ENCODE data around the gene NFIX. TPM values are rescaled to one million over a fixed set of nuclear protein-coding genes. Genes with fewer than 3 reads are reported as not detected.

Gene NFIX
- polyA plus RNA-seq, 1 donor, result 112 TPM

DNA sequence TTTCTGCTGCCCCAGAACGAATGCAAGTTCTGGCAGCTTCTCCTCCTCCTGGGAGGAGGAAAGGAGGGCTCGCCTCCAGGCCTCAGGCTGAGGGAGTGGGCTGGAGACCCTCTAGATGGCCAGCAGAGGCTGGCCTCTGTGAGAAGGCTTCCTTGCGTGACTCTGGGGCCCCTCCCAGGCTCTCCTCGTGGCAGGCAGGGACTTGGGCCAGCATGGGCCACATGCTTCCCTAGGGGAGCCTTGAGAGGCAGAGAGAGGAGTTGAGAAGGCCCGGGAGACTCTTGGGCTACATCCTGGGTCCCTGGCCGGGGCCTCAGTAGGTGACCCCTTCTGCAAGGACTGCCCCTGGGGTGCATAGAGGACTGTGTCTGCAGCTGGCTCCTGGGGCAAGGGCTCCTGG lies 81.5 kb downstream of the NFIX start:
- no peak for DNase-seq

DNA sequence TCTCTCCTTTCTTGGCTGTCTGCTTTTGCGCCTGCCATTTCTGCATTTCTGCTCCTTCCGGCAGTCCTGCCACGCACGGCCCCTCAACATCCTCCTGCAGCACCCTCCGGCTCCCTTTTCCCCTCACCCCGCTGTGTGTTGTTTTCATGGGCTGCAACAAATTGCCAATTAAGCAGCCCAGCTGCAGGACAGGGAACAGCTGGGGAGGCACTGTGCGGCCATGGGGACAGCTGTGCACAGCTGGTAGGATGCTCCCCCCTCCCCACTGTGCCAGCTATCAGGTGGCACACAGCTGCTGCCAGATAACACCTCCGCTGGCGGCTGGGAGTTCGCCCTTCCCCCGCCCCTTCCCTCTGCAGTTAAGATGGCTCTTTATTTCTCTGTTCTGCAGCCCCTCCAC lies 82.0 kb downstream of the NFIX start:
- no peak for DNase-seq

DNA sequence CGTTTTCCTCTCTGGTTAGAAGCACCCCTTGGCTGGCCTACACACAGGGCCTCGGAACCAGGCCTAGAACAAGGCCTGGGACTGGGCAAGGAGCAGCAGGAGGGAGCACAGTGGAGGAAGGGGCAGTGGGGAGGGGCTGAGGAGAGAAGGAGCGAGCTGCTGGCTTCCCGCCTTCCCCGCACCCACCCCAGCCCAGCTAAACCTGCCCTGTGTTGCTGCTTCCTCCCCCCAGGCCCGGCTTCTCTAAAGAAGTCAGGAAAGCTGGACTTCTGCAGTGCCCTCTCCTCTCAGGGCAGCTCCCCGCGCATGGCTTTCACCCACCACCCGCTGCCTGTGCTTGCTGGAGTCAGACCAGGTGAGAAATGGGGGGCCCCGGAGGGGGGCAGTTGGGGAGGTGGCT lies 83.1 kb downstream of the NFIX start:
- DNase-seq, result no peak

DNA sequence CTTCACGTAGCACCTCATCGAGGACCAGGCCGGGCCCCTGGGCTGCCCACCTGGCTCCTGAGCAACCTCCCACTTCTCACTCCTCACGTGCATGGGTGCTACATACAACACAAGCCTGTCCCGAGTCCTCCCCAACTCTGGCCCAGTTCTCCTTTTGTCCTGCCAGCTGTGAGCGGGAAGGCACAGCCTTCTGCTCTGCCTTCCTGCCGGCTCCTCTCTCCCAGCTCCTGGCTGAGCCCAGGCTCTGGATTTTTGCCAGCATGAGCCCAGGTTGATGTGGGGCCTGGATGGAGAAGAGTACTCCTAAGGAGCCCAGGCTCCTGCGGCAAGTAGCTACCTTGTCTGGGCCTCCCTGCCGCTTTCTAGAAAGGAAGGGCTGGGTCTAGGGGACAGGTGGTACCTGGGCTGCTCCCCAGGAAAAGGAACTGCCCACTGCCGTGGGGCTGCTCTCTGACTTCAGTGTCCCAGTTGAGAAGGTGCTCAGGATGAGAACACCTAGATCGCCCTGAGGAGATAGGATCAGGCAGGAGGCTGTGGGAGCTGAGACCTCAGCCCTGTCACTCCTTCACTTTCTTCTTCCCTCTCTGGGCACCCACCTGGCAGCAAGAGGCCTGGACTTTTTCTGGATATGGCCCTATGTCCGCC lies 83.7 kb downstream of the NFIX start:
- no peak for DNase-seq

DNA sequence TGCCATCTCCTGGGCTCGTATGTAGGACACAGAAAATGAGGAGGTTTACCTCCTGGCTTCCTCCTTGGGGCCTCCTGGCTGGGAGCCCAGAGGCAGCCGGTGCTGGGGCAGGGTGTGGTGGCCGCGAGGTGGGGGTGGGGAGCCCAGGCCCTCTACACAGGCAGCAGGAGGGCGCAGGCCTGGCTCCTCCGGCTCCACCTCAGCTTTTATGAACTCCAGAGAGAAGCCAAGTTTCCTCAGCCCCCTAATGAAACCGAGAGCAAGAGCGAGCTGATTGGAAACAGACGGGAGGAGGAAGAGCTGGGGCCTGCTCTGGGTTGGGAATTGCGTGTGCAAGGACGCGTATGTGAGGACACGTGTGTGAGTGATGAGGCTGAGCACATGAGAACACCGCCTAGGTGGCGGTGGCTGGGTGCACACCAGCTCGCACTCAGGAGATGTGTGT lies 84.3 kb downstream of the NFIX start:
- DNase-seq, result peak; percentile 81

DNA sequence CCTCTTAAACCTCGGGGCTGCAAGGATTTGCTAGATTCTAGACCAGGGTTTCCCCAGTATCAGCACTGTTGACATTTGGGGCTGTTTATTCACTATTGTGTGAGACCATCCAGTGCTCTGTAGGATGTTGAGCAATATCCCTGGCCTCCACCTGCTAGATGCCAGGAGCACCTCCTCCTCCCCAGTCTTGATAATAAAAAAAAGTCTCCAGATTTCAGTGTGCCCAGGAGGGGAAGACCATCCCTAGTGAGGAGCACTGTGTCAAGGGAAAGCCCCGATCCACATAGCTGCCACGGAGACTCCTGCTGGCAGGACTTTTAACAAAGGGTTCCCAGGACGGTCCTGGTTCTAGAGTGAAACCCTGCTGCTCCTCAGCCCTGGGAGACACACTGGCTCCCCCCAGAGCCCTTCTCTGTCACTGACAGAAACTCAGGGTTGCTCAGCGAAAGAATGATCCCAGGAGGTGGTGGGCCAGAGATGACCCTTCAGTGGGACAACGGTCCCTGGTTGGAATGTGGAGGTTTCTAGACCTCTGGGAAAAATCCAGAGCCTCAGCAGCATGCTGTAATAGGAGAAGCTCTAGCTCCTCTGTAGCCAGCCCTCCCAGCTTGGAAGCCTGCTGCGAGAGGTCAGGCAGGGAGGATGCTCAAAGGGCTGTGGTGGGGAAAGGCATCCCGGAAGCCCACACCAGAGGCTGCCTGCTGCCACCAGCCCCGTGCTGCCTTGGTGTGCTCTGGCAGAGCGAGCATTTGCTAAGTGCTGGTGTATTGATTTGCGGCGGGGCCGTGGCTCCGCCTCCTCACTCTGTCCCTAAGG lies 87.1 kb downstream of the NFIX start:
- no peak for DNase-seq

DNA sequence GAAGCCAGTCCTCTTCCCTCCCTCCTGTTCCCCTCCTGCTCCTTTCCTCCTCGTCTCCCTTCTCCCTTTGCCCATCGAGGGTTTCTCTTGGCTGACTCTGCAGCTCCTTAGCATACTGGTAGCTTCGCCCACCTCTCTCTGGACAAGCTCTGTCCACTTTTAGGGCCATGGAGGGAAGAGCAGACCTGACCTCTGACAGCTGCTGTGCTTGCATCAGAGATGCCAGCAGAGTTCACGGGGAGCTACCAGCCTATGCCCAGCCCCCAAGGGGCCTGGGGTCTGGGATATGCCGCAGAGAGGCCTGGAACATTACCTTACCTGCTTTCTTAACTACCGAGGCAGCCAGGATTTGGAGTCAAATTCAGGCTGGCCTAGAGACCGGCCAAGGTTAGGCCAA lies 87.7 kb downstream of the NFIX start:
- DNase-seq, result no peak

DNA sequence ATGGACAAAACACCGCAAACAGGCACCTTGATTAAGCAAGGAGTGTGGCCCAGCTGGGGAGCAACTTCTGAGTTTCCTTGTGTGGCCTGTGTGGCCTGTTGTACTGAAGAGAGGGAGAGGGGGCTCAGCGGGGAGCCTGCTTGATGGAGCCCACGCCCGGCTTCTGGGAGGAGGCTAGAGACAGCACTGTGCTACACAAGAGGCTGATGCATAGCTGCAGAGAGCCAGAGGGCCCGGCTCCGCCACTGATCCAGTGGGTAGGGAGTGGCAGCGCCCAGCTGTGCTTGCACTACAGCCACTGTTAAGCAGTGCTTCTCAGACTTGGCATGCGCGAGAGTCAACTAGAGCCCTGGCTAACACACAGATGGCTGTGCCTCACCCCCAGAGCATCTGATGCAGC lies 88.4 kb downstream of the NFIX start:
- no peak for DNase-seq

DNA sequence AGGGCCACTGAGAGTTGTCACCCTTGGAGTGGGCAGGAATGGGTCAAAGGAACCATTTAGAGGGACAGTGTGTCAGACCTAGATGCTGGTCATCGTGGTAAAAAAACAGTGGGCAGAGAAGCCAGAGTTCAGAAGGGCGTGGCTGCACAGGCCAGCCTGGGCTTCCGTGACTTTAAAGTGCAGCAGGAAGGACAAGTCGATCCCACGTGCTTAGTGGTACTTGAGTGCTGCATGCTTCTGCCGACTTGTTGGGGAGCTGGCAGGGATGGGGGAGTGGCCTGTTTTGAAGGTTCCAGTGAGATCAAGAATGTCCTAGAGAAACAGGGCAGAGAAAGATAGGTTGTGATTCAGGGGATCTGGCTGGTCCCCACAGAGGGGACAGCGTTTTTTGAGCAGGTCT lies 90.4 kb downstream of the NFIX start:
- DNase-seq, result no peak

DNA sequence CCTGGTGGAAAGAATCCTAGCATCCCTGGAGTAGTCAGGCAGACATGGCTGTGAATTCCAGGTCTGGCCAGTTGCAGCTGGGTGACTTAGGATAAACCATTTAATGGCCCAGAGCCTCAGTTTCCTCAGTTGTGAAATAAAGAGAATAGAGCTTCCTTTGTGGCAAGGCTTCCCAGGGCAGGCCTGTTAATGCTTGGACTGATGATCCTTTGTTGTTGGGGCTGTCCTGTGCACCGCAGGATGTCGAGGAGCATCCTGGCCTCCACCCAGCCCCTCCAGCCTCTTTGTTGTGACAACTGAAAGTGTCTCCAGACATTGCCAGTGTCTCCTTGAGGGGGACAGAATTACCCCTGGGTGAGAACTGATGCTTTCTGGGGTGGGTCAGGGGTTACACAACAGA lies 91.1 kb downstream of the NFIX start:
- no peak for DNase-seq

DNA sequence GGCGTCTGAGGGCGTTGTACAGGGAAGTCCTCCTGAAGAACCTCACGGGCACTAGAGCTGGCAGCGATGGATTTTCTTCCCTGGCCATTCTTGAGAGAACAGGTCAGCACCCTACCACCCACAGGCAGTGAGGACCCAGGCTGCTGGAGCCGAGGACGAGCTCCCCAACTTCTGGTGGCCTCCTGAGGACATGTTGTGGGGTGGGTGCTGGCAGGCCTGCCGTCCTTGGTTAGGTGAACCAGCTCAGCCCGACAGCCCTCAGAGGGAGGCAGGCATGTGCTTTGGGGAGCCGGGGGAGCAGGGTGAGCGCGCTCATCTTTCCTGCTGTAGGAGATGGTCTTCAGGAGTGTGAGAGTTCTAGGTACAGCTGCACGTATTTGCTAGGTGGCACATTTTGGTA lies 92.0 kb downstream of the NFIX start:
- no peak for DNase-seq

DNA sequence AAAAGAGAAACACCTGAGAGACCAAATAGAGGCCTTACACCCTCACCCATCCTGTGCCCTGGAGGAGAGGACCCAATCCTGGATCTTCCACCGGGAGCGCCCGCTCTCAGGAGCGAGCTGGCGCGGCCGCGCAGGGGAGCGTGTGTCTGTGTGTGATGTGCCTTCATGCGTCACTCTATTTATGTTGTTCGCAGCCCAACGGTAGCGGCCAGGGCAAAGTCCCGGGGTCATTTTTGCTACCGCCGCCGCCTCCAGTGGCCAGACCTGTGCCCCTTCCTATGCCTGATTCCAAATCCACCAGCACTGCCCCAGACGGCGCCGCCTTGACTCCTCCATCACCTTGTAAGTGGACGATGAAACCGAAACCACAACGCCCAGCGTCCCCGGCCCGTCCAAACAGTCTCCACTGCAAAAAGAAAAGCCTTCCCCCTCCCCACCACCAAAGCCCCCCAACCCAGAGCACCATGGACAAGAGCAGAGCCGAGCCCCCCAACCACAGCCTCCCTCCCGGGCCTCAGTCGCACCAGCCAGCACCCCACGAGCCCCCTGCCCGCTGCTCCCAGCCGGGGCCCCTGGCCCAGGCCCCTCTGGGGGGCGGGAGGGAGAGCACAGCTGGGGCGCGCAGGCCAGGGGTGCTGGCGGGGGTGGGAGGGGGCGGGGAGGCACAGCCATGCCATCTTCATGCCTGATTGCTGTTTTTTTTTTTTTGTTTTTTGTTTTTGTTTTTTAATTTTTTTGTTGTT lies 92.7 kb downstream of the NFIX start:
- no peak for DNase-seq

DNA sequence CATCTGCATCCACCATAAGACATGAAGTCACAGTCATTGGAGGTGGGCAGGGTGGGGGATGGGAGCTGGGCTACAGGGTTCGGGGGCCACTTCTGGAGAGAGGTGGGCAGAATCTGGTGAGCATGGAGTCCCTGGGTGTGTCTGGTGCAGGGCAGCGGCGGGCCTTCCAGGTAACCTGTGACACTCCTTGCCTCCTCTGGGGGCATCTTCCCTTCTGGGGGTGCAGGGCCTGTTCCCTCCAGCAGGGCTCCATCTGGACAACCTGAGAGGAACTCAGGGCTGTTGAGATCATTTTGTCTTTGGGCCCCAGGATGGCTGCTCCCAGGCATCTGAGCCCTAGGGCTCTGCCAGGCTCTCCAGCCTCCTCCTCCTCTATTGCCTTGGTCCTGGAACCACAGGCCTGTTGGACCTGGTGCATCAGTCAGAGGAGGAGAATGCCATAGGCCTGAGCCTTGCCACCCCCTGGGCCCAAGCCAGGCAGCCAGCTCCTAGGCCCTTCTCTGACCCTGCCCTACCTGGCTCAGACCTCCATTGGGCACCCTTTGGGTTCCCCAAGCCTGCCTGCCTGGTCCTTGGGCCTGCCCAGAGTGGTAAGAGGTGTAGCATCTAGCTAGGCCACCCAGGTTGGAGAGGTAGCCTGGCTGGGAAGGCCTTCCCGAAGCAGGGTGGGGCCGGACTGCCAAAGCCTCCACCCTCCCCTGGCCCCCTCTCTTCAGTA lies 94.0 kb downstream of the NFIX start:
- no peak for DNase-seq

DNA sequence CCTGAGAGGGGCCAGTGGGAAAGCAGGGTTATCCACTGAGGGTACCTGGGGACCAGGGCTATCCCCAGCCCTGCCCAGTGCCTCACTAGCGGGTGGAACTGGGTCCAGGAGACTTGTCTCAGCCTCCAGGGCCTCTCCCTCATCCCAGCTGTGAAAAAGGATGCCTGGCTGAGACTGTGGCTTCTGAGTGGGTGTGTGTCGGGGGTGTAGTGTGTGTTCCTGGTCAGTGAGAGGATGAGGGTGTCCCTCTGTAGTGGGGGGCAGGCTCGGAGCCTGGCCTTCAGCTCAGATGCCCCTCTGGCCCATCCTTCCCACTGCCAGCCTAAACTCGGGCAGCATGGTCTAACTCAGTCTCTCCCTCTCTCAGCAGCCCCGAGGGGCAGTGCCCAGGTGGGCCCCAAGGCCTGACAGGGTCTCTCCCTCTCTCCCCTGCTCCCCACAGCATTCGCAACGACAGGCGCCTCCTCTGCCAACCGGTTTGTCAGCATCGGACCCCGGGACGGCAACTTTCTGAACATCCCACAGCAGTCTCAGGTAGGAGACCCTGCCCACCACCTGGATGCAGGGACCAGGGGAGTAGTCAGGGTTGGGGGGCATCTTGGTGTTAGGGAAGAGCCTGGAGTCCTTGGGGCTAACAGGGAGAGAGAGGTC lies 94.7 kb downstream of the NFIX start:
- no peak for DNase-seq

DNA sequence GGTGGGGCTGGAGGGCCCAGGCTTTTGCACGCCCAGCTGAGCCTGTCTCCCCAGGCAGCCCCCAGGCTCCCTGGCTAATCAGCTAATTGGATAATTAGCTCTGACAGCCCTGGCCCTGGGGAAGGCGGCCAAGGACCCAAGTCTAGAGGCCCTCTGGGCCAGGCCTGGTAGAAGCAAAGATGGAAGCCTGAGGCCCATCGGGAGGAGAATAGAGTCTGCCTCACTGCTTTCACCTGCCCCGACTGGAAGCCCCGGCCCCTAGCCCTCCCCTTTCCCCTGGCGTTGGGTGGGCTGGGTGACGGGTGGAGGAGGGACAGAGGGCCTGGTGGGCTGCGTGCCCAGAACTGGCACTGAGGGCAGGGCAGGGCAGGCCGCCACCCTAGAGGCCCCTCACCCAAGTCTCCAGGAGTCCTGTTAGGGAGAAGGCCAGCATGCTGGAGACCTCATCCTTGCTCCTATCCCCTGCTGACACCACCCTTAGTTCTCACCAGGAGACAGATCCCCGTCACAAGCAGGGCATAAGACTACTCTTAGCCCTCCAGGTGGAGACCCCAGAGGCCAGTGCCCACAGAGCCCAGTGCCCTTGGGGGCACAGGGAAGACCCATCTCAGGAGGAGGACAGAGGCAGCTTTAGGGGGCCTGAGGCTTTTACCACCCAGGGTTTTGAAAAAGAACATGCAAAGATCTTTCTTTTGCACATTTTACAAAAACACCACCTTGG lies 95.4 kb downstream of the NFIX start:
- DNase-seq, result no peak

DNA sequence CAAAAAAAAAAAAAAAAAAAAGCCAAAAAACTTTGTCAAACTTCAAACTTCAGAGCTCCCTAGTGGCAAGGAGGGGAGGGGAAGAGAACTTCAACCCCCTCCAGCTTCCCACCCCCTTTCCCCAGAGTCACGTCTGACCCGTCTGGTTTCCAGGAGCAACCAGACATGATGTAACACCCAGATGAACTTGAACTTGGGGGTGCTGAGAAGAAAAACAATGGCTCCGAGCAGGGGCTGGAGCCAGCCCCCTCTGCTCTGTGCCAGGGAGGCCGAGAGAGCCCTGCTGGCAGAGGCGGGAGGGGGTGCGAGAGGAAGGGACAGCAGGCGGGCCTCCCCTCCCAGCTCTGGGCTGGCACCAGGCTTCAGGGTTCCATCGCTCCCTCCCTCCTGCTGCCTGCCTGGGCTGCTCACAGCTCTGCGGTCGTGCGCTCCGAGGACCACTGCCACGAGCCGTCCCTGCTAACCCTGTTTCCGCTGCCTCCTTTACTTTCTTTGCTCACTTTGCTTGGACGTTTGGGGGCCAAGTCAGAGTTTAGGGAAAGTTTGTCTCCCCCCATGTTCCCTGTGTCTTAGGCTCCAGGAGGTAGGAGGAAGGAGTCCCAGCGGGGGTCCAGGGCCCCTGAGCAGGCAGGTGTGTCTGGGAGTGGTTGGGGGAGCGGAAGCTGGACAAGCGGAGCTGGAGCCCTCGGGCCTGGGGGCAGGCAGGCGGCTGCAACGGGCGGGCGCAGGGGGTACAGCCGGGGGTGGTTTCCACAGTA lies 96.3 kb downstream of the NFIX start:
- DNase-seq, result peak; percentile 92

DNA sequence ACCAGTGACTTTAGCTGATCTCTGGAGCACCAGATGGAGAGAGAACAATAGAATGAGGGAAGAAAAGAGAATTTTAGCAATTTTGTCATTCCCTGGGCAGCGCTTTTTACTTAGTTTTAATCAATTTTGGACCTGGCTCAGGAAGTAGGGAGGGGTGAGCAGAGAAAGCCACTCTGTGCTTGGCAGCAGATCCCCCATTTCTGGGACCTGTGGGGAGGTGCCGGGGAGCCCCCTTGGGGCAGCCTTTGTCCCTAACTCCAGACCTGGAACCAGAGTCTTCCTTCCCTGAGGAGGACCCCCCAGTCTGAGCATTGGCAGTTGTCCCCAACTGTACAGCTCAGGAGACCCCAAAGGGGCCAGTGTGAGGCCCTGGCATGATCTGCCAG lies 96.9 kb downstream of the NFIX start:
- DNase-seq, result no peak

DNA sequence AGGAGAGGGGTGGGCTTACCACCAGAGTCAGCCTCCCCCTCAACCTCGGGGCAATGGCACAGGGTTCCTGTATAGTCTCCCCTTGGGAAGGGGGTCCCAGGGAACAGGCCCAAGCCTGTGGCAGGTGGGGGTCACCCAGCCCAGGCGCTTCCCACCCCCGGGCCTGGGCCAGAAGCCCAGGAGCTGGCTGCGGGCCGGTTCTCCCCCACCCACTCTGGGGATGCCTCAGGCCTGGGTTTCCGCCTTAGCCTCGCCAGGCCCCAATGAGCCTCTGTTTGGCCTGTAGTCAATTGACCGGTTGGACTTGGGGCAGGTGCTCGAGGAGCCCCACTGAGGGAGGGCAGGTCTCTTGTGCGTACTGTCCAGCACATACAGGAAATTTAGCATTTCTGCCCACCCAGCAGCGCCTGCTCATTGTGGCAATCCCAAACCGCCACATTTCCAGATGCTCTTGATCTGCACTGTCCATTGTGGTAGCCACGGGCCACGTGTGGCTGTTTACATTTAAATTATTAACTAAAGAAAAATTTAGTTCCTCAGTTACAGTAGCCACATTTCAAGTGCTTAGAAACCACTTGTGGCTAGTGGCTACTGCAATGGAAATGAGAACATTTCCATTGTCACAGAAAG lies 97.4 kb downstream of the NFIX start:
- no peak for DNase-seq

DNA sequence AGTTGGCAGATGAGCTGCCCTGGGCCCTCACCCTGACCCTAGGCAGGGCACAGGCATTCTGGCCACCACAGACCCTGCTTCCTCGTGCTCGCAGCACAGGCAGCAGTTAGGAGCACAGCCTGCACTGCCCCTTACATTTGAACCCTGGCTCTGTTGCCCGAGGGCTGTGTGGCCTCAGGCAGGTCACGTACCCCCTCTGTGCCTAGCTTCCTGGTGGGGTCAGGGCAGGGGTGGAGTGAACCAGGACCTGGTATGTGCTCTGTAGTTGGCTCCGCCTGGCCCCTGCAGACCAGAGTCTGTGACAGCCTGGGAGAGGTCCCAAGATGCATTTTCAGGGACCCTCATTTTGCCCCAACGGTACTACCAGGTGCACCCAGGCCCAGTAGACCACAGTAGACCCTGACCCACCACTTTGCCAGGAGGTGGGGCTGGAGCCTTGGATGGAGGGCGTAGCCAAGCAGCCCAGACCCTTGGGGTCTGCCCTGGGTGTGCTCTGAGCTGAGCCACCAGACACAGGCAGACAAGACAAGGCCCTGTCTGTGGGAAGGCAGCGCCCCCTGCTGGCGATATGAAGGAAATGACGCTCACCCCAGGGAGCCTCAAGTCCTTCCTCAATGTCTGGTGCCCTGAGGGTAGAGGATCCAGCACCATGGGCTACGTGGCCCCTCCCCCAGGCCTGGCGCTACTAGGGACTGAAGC lies 98.3 kb downstream of the NFIX start:
- peak; percentile 87 for DNase-seq

DNA sequence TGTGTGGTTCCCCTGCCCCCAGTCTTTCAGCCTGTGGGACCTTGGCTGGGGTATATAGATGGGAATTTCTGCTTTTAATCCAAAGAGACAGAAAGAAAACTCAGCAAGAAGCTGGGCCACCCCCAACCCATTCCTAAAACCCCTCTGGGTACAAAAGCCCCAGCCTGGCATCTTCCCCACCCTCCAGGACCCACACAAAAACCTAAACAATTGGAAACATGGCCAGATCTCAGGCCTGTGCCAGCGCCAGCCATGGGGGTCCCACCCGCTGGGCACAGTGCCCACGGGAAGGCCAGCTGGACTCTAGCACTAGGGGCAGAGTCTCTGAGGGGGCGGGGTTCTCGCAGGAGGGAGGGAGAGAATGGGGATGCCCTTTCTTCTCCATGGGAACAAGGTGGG lies 98.8 kb downstream of the NFIX start:
- no peak for DNase-seq
